ENCODE data around the gene IFNLR1.

IFNLR1 gene

GRCh38 chr1:24177161-24177560 lies 9.9 kb downstream of the IFNLR1 start:
- no peak overlapping the region for H3K4me3 ChIP-seq (ENCODE audit: low read depth, low read length)
- H3K36me3 ChIP-seq: no peaks in the 10 kb centered on the region
- no peak for TF ChIP-seq CTCF (IDR thresholded peaks at IDR 0.05; ENCODE audit: low read depth, low read length)
- H3K27me3 ChIP-seq: no peaks in the 10 kb centered on the region
- H3K9me3 ChIP-seq: no peaks in the 10 kb centered on the region
- no peaks in the 10 kb centered on the region for H3K4me1 ChIP-seq
- no peak for DNase-seq

- no peaks in the 10 kb centered on the region for H3K27me3 ChIP-seq
- no peak overlapping the region for H3K4me3 ChIP-seq (ENCODE audit: low read depth, low read length)
- DNase-seq: no peak
- TF ChIP-seq CTCF (IDR thresholded peaks at IDR 0.05; ENCODE audit: low read depth, low read length): no peak
- H3K9me3 ChIP-seq: no peaks in the 10 kb centered on the region
- no peaks in the 10 kb centered on the region for H3K36me3 ChIP-seq
- H3K4me1 ChIP-seq: no peaks in the 10 kb centered on the region
Measured at GRCh38 chr1:24175033-24175755, 11.9 kb downstream of the IFNLR1 start.

- no peaks in the 10 kb centered on the region for H3K4me1 ChIP-seq
- DNase-seq: no peak
- no peaks in the 10 kb centered on the region for H3K27me3 ChIP-seq
- TF ChIP-seq CTCF (IDR thresholded peaks at IDR 0.05; ENCODE audit: low read depth, low read length): no peak
- H3K4me3 ChIP-seq (ENCODE audit: low read depth, low read length): no peak overlapping the region
- H3K9me3 ChIP-seq: no peaks in the 10 kb centered on the region
- H3K36me3 ChIP-seq: no peaks in the 10 kb centered on the region
Measured at GRCh38 chr1:24173638-24174575, 13.2 kb downstream of the IFNLR1 start.

- H3K4me1 ChIP-seq: no peaks in the 10 kb centered on the region
- H3K36me3 ChIP-seq: no peaks in the 10 kb centered on the region
- H3K4me3 ChIP-seq (ENCODE audit: low read depth, low read length): no peak overlapping the region
- TF ChIP-seq CTCF (IDR thresholded peaks at IDR 0.05; ENCODE audit: low read depth, low read length): no peak
- DNase-seq: no peak
- no peaks in the 10 kb centered on the region for H3K27me3 ChIP-seq
- H3K9me3 ChIP-seq: no peaks in the 10 kb centered on the region
Measured at GRCh38 chr1:24172598-24172997, 14.5 kb downstream of the IFNLR1 start.

GRCh38 chr1:24169286-24169685 lies 17.8 kb downstream of the IFNLR1 start:
- no peak for DNase-seq
- no peak for TF ChIP-seq CTCF (IDR thresholded peaks at IDR 0.05; ENCODE audit: low read depth, low read length)
- H3K36me3 ChIP-seq: no peaks in the 10 kb centered on the region
- no peak overlapping the region for H3K4me3 ChIP-seq (ENCODE audit: low read depth, low read length)
- no peaks in the 10 kb centered on the region for H3K4me1 ChIP-seq
- H3K9me3 ChIP-seq: no peaks in the 10 kb centered on the region
- H3K27me3 ChIP-seq: no peaks in the 10 kb centered on the region

- H3K4me1 ChIP-seq: no peaks in the 10 kb centered on the region
- no peaks in the 10 kb centered on the region for H3K9me3 ChIP-seq
- DNase-seq: no peak
- H3K36me3 ChIP-seq: no peaks in the 10 kb centered on the region
- H3K27me3 ChIP-seq: no peaks in the 10 kb centered on the region
- TF ChIP-seq CTCF (IDR thresholded peaks at IDR 0.05; ENCODE audit: low read depth, low read length): no peak
- no peak overlapping the region for H3K4me3 ChIP-seq (ENCODE audit: low read depth, low read length)
Measured at GRCh38 chr1:24168245-24168644, 18.8 kb downstream of the IFNLR1 start.
